Hepatocyte (in vitro differentiated cells): ENCODE results near the gene PGAP3. TPM values are rescaled to one million over a fixed set of nuclear protein-coding genes. Genes with fewer than 3 reads are reported as not detected.

Source experiments
- DNase-seq: peaks from one replicate; pipeline ENCODE4 v3.0.0-alpha.2; 2016; ENCODE audit warnings: low spot score
- H2AFZ ChIP-seq: fragments of 200-600 bp; sonication (generic); 2 replicates; pipeline ENCODE4 v1.6.0; 2016; ENCODE audit warnings: antibody characterized with exemption, mild to moderate bottlenecking
- H3K27ac ChIP-seq: fragments of 200-600 bp; sonication (generic); 2 replicates; pipeline ENCODE4 v1.5.1; 2016; ENCODE audit warnings: mild to moderate bottlenecking
- H3K27me3 ChIP-seq: fragments of 200-600 bp; sonication (generic); 2 replicates; pipeline ENCODE4 v1.6.1; 2016
- H3K36me3 ChIP-seq: fragments of 200-600 bp; sonication (generic); replicated peaks from 2 replicates; pipeline ENCODE4 v1.5.1; 2016; ENCODE audit warnings: low read depth; ENCODE audit not compliant: insufficient read depth
- H3K4me1 ChIP-seq: fragments of 200-600 bp; sonication (generic); 2 replicates; pipeline ENCODE4 v1.5.1; 2016; ENCODE audit warnings: mild to moderate bottlenecking, moderate library complexity; ENCODE audit not compliant: insufficient read depth
- H3K4me2 ChIP-seq: fragments of 200-600 bp; sonication (generic); 2 replicates; pipeline ENCODE4 v1.6.0; 2016
- H3K4me3 ChIP-seq: fragments of 200-600 bp; sonication (generic); 2 replicates; pipeline ENCODE4 v1.5.1; 2016; ENCODE audit warnings: mild to moderate bottlenecking
- H3K79me2 ChIP-seq: fragments of 200-600 bp; sonication (generic); 2 replicates; pipeline ENCODE4 v1.6.0; 2017; ENCODE audit warnings: mild to moderate bottlenecking
- H3K9me2 ChIP-seq: fragments of 200-600 bp; sonication (generic); replicated peaks from 2 replicates; pipeline ENCODE4 v1.6.0; 2017; ENCODE audit warnings: mild to moderate bottlenecking; ENCODE audit not compliant: insufficient read depth
- H3K9me3 ChIP-seq: fragments of 200-600 bp; sonication (generic); 2 replicates; pipeline ENCODE4 v1.5.1; 2016; ENCODE audit warnings: low read depth, mild to moderate bottlenecking
- H4K20me1 ChIP-seq: fragments of 200-600 bp; sonication (generic); 2 replicates; pipeline ENCODE4 v1.6.0; 2016; ENCODE audit warnings: mild to moderate bottlenecking; ENCODE audit not compliant: insufficient read depth, poor library complexity, severe bottlenecking
- CTCF ChIP-seq: fragments of 200-600 bp; sonication (generic); IDR thresholded peaks from 2 replicates; pipeline ENCODE4 v1.5.1; 2016; ENCODE audit warnings: antibody characterized with exemption, mild to moderate bottlenecking; ENCODE audit not compliant: poor library complexity
- EZH2 ChIP-seq: fragments of 200-600 bp; sonication (generic); IDR thresholded peaks from 2 replicates; pipeline ENCODE4 v1.6.1; 2016; ENCODE audit warnings: antibody characterized with exemption, mild to moderate bottlenecking, borderline replicate concordance
- EZH2phosphoT487 ChIP-seq: fragments of 200-600 bp; sonication (generic); IDR thresholded peaks from one replicate; pipeline ENCODE4 v1.6.1; 2018; ENCODE audit warnings: antibody characterized with exemption, mild to moderate bottlenecking, low read depth, moderate library complexity; ENCODE audit not compliant: unreplicated experiment, severe bottlenecking
- WGBS: methylation state at CpG from one replicate; pipeline ENCODE4 v1.1.6; 2016; ENCODE audit warnings: low lambda C conversion rate; ENCODE audit errors: missing lambda C conversion rate; 5-methylcytosine and 5-hydroxymethylcytosine counted together
- polyA plus RNA-seq: library from polyadenylated mRNA; unstranded; fragments of >200 nt; fragmentation: Nextera tagmentation; extraction: Ambion mirVana; gene quantifications from 2 replicates; pipeline ENCODE4 v1.2.1, GENCODE V29; 2016
- total RNA-seq: library from RNA; depleted of rRNA; stranded (reverse); fragments of >200 nt; gene quantifications from 2 replicates; pipeline ENCODE4 v1.2.3, GENCODE V29; 2014

Gene PGAP3
- total and polyA plus RNA-seq, 2 experiments from 2014 or later: 33.0 to 35.4 TPM

- WGBS: 91% methylated on average over 13 of the region's 13 CpGs
- H3K4me1 ChIP-seq: peaks cover 42% of the 10 kb centered on the region
Measured at GRCh38 chr17:39678340-39679116, 9.3 kb downstream of the PGAP3 start.

GRCh38 chr17:39677542-39678339 lies 10.1 kb downstream of the PGAP3 start:
- Histone ChIP-seq H2AFZ (no peak overlapping the region), H3K36me3 (no peaks in the 10 kb centered on the region), H3K4me2 (peak overlapping the region; percentile 41), H4K20me1 (no peaks in the 10 kb centered on the region), H3K79me2 (no peaks in the 10 kb centered on the region), H3K4me3 (no peak overlapping the region), H3K4me1 (peaks cover 42% of the 10 kb centered on the region), H3K9me2 (no peaks in the 10 kb centered on the region), H3K27ac (peak overlapping the region; percentile 89), H3K9me3 (no peaks in the 10 kb centered on the region), H3K27me3 (no peaks in the 10 kb centered on the region)
- TF ChIP-seq EZH2 (no peak), CTCF (no peak), EZH2phosphoT487 (no peak)
- no peak for DNase-seq
- 72% methylated on average over 13 of the region's 13 CpGs for WGBS

More at GRCh38 chr17:39678340-39679116, 9.3 kb downstream of the PGAP3 start:
- TF ChIP-seq EZH2phosphoT487 (no peak), EZH2 (no peak), CTCF (no peak)
- DNase-seq: peak; percentile 76
- Histone ChIP-seq H3K4me2 (peak overlapping the region; percentile 41), H4K20me1 (no peaks in the 10 kb centered on the region), H2AFZ (no peak overlapping the region), H3K9me3 (no peaks in the 10 kb centered on the region), H3K27ac (peak overlapping the region; percentile 89), H3K79me2 (no peaks in the 10 kb centered on the region), H3K4me3 (no peak overlapping the region), H3K36me3 (no peaks in the 10 kb centered on the region), H3K27me3 (no peaks in the 10 kb centered on the region), H3K9me2 (no peaks in the 10 kb centered on the region)

- Histone ChIP-seq H3K27me3 (no peaks in the 10 kb centered on the region), H3K79me2 (no peaks in the 10 kb centered on the region), H2AFZ (no peak overlapping the region), H3K9me3 (no peaks in the 10 kb centered on the region), H4K20me1 (no peaks in the 10 kb centered on the region), H3K4me3 (no peak overlapping the region), H3K9me2 (no peaks in the 10 kb centered on the region), H3K27ac (peak overlapping the region; percentile 89), H3K36me3 (no peaks in the 10 kb centered on the region), H3K4me2 (peak overlapping the region; percentile 41), H3K4me1 (peaks cover 42% of the 10 kb centered on the region)
- TF ChIP-seq CTCF (no peak), EZH2 (no peak), EZH2phosphoT487 (no peak)
- WGBS: 89% methylated on average over 8 of the region's 8 CpGs
- no peak for DNase-seq
Measured at GRCh38 chr17:39677072-39677471, 10.8 kb downstream of the PGAP3 start.
